DND-41 (cell line): Measurements from ENCODE around the gene DACH1.

Source experiments
- ATAC-seq: fragments of 200-7000 bp; cut with Tn5 transposase; 3 replicates; pipeline ENCODE4 v1.9.1; 2021; ENCODE audit warnings: low read depth; ENCODE audit not compliant: insufficient read depth
- DNase-seq: peaks from one replicate; pipeline ENCODE4 v3.0.0-alpha.2; 2020
- H2AFZ ChIP-seq: 2 replicates; pipeline ENCODE4 v1.6.0; 2012; ENCODE audit warnings: low read depth, low read length
- H3K27ac ChIP-seq: 2 replicates; pipeline ENCODE4 v1.5.1; 2012; ENCODE audit warnings: low read length, inconsistent platforms
- H3K27me3 ChIP-seq: fragments of 200-600 bp; sonication (generic); 2 replicates; pipeline ENCODE4 v1.6.0; 2012; ENCODE audit warnings: low read length, mild to moderate bottlenecking, inconsistent platforms; ENCODE audit not compliant: insufficient read depth, poor library complexity
- H3K36me3 ChIP-seq: 2 replicates; pipeline ENCODE4 v1.5.1; 2012; ENCODE audit warnings: low read length, inconsistent platforms; ENCODE audit not compliant: insufficient read depth
- H3K4me1 ChIP-seq: 2 replicates; pipeline ENCODE4 v1.5.1; 2012; ENCODE audit warnings: mild to moderate bottlenecking, low read length; ENCODE audit not compliant: insufficient read depth
- H3K4me2 ChIP-seq: 2 replicates; pipeline ENCODE4 v1.6.0; 2012; ENCODE audit warnings: mild to moderate bottlenecking, moderate library complexity, low read length, inconsistent platforms; ENCODE audit not compliant: insufficient read depth
- H3K4me3 ChIP-seq, 2 experiments: fragments of 200-600 bp in 1 of 2; shearing (Covaris generic) in 1 of 2; 2 replicates each; pipeline ENCODE4 v1.5.1; 2012 to 2016; ENCODE audit warnings: inconsistent platforms in 2 of 2, low read length in 2 of 2, mild to moderate bottlenecking in 2 of 2, low read depth in 1 of 2, moderate library complexity in 1 of 2
- H3K79me2 ChIP-seq: 2 replicates; pipeline ENCODE4 v1.6.0; 2012; ENCODE audit warnings: low read length, inconsistent platforms; ENCODE audit not compliant: insufficient read depth
- H3K9ac ChIP-seq: 2 replicates; pipeline ENCODE4 v1.6.0; 2012; ENCODE audit warnings: low read depth, mild to moderate bottlenecking, inconsistent platforms, low read length, moderate library complexity
- H3K9me3 ChIP-seq: 2 replicates; pipeline ENCODE4 v1.5.1; 2012; ENCODE audit warnings: low read length, moderate library complexity, mild to moderate bottlenecking, inconsistent platforms; ENCODE audit not compliant: insufficient read depth, severe bottlenecking
- H4K20me1 ChIP-seq: 2 replicates; pipeline ENCODE4 v1.6.0; 2012; ENCODE audit warnings: low read length; ENCODE audit not compliant: insufficient read depth
- EZH2 ChIP-seq: IDR thresholded peaks from 3 replicates; pipeline ENCODE4 v1.6.1; 2012; ENCODE audit warnings: borderline replicate concordance, low read depth, mild to moderate bottlenecking, moderate library complexity, low read length, inconsistent platforms; ENCODE audit not compliant: severe bottlenecking
- TF ChIP-seq, protein P1 (sequence below): IDR thresholded peaks from 2 replicates; pipeline ENCODE4 v1.5.1; 2012; ENCODE audit warnings: borderline replicate concordance, low read length, moderate library complexity, mild to moderate bottlenecking; ENCODE audit not compliant: poor library complexity, severe bottlenecking; ENCODE audit errors: extremely low read depth

Gene DACH1

DNA sequence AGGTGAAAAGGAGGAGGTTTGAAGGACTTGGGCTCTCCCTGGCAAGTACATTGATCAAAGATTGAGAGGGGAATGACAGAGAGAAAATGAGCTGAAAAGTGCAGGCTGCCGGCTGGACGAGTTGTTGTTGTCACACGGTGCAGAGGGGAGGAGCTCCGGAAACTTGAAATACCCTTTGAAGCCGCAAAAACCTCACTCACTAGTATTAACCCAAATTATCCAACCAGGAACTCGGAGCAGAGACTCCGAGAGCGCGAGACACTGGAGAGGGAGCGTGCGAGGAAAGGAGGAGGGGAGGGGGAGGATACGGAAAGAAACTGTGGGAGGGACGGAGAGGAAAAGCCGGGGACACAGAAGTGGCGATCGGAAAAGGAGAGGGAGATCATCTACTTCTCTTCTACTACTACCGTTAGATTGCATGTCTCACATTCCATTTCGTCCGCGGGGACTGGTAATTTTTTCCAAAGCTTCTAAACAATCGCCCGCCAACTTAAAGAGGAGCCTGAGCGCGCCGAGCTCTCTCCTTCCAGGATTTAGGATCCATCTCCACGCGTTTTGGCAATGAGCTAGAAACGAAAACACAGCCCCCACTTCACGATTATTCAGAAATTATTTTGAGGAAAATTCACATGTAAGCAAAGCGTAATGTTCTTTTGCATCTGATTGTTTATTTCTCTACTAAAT, at the start of gene DACH1:
Gene DACH1 (minus strand): TSS at position 74 of the 684 bp plus-strand sequence.
- DNase-seq = peak; percentile 54
- Histone ChIP-seq H3K79me2 (no peaks in the 10 kb centered on the region), H3K4me1 (peaks cover 16% of the 10 kb centered on the region), H3K4me2 (peak within 1 kb of the TSS; percentile 74), H2AFZ (peak within 1 kb of the TSS; percentile 61), H3K27ac (no peak within 1 kb of the TSS), H3K27me3 (peaks cover 17% of the 10 kb centered on the region), H3K9me3 (no peaks in the 10 kb centered on the region), H3K36me3 (no peaks in the 10 kb centered on the region), H3K4me3 (peak within 1 kb of the TSS; percentile 21 to 60; a peak in 3 of 4 replicates), H3K9ac (peak within 1 kb of the TSS; percentile 45), H4K20me1 (no peaks in the 10 kb centered on the region)
- peak; percentile 89 for ATAC-seq
- no peak for TF ChIP-seq EZH2
- TF ChIP-seq, protein P1, sequence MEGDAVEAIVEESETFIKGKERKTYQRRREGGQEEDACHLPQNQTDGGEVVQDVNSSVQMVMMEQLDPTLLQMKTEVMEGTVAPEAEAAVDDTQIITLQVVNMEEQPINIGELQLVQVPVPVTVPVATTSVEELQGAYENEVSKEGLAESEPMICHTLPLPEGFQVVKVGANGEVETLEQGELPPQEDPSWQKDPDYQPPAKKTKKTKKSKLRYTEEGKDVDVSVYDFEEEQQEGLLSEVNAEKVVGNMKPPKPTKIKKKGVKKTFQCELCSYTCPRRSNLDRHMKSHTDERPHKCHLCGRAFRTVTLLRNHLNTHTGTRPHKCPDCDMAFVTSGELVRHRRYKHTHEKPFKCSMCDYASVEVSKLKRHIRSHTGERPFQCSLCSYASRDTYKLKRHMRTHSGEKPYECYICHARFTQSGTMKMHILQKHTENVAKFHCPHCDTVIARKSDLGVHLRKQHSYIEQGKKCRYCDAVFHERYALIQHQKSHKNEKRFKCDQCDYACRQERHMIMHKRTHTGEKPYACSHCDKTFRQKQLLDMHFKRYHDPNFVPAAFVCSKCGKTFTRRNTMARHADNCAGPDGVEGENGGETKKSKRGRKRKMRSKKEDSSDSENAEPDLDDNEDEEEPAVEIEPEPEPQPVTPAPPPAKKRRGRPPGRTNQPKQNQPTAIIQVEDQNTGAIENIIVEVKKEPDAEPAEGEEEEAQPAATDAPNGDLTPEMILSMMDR = no peak

DNA sequence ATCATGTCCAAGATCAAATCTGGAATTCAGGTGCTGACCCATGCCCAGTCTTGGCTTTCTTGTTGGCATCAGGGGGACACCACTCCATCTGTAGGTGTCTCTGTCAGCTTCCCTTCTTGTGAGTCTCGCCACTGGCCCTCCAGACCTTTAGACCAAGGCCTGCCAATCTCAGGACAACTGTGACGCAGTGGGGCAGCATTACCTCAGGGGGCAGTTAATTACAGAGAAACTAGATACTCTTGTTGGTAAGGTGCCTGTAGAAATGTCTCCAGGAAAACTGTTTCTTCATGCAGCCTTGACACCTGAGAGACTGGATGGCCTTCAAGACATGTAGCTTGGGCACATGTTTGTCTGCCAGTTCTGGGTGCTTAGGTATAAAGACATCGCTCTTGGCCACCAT, 46.7 kb upstream of the DACH1 start:
- TF ChIP-seq, protein P1 = no peak
- no peak for TF ChIP-seq EZH2
- H3K9ac ChIP-seq = no peak overlapping the region

DNA sequence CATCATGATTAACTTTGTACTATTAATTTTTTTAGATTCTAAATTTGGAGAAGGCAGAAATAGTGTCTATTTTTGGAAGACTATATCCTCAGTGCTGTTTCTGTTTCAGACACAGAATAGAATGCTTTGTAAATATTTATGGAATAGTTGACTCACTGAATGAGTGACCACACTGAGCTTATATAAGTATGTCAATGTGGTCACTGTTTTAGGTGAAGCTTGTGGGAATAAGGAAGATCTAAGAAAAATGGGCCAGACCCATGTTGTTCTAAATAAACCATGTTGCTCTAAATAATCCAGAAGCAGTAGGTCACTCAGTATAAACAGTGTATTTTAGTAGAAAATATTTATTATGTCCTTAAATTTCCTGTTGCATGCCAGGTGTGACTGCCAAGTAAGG, 45.5 kb upstream of the DACH1 start:
- H3K27me3 ChIP-seq = no peaks in the 10 kb centered on the region
- TF ChIP-seq, protein P1 = no peak
- TF ChIP-seq EZH2 = no peak
- no peaks in the 10 kb centered on the region for H3K9me3 ChIP-seq
- no peaks in the 10 kb centered on the region for H3K4me1 ChIP-seq
- DNase-seq (no peak), ATAC-seq (no peak)
- H3K4me2 ChIP-seq = no peak overlapping the region
- no peak overlapping the region for H3K27ac ChIP-seq
- no peaks in the 10 kb centered on the region for H3K79me2 ChIP-seq
- no peak overlapping the region for H2AFZ ChIP-seq
- no peaks in the 10 kb centered on the region for H3K36me3 ChIP-seq
- no peak overlapping the region for H3K4me3 ChIP-seq
- H4K20me1 ChIP-seq = no peaks in the 10 kb centered on the region
- H3K9ac ChIP-seq = no peak overlapping the region

More for the DNA sequence above, 46.7 kb upstream of the DACH1 start:
- Histone ChIP-seq H3K4me3 (no peak overlapping the region), H3K4me1 (no peaks in the 10 kb centered on the region), H3K4me2 (no peak overlapping the region), H3K79me2 (no peaks in the 10 kb centered on the region), H3K27ac (no peak overlapping the region), H3K36me3 (no peaks in the 10 kb centered on the region), H3K27me3 (no peaks in the 10 kb centered on the region), H2AFZ (no peak overlapping the region), H3K9me3 (no peaks in the 10 kb centered on the region), H4K20me1 (no peaks in the 10 kb centered on the region)
- ATAC-seq (no peak), DNase-seq (no peak)
